ENCODE data around the gene HACD1.

DNA sequence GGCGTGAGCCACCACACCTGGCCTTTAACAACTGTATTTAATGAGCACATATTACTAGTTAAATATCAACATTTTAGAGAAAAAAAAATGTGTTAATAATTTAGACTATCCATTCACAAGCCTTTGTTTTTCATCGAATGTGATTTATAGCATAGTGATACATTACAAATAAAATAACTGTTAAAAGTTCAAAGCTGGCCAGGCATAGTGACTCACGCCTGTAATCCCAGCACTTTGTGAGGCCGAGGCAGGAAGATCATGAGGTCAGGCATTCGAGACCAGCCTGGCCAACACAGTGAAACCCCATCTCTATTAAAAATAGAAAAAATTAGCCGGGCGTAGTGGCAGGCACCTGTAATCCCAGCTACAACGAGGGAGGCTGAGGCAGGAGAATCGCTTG is 72.7 kb downstream of the HACD1 start:
- TF ChIP-seq CTCF (IDR thresholded peaks at IDR 0.05) (no peak), POLR2A (IDR thresholded peaks at IDR 0.05) (no peak)

Measured in heart left ventricle (tissue), 13 donors.